ENCODE data around the gene ASPSCR1. TPM values are rescaled to one million over a fixed set of nuclear protein-coding genes. Genes with fewer than 3 reads are reported as not detected.

ASPSCR1 gene
- total and polyA plus RNA-seq, 10 donors = 20.2 to 58.8 (median 33.5) TPM

GRCh38 chr17:82055023-82055964 lies 77.9 kb downstream of the ASPSCR1 start:
- H3K9me3 ChIP-seq = no peaks in the 10 kb centered on the region
- TF ChIP-seq POLR2AphosphoS5 (IDR thresholded peaks at IDR 0.05) = peak in 1 of 3 donors; percentile 48
- no peak for TF ChIP-seq POLR2A (IDR thresholded peaks at IDR 0.05)
- peak; percentile 78 for DNase-seq
- peaks cover 19 to 88% (median 41%) of the 10 kb centered on the region in 6 donors for H3K4me1 ChIP-seq
- H3K27me3 ChIP-seq (replicated peaks in 1 of 7) = no peaks in the 10 kb centered on the region
- H3K36me3 ChIP-seq = peaks cover 0 to 72% (median 67%) of the 10 kb centered on the region in 6 donors
- no peak overlapping the region for H3K27ac ChIP-seq
- WGBS, 5 donors = 77 to 85% (median 83%) methylated on average over 7 to 26 of the region's 26 CpGs
- intact Hi-C loops (cut with DNase I; ENCODE audit: low total_unique reads) = no loop called here
- no peak overlapping the region for H3K4me3 ChIP-seq

- no peaks in the 10 kb centered on the region for H3K27me3 ChIP-seq (replicated peaks in 1 of 7)
- 89 to 94% (median 91%) methylated on average over 17 to 28 of the region's 28 CpGs for WGBS, 5 donors
- peak; percentile 74 for DNase-seq
- H3K4me1 ChIP-seq = peaks cover 14 to 80% (median 33%) of the 10 kb centered on the region in 6 donors
- H3K27ac ChIP-seq = no peak overlapping the region
- peaks cover 0 to 81% (median 75%) of the 10 kb centered on the region in 6 donors for H3K36me3 ChIP-seq
- TF ChIP-seq POLR2AphosphoS5 (IDR thresholded peaks at IDR 0.05) = peak in 1 of 3 donors; percentile 2
- no peak for TF ChIP-seq CTCF (IDR thresholded peaks at IDR 0.05 in 8 of 11, conservative IDR thresholded peaks at IDR 0.05 in 3 of 11)
- TF ChIP-seq POLR2A (IDR thresholded peaks at IDR 0.05) = no peak
- no peaks in the 10 kb centered on the region for H3K9me3 ChIP-seq
- intact Hi-C loops (cut with DNase I; ENCODE audit: low total_unique reads) = no loop called here
- no peak overlapping the region for H3K4me3 ChIP-seq
These were observed 78.7 kb downstream of the ASPSCR1 start for GRCh38 chr17:82055965-82056728.

- no peaks in the 10 kb centered on the region for H3K9me3 ChIP-seq
- peak; percentile 76 for DNase-seq
- H3K36me3 ChIP-seq = peaks cover 0 to 89% (median 82%) of the 10 kb centered on the region in 6 donors
- WGBS, 5 donors = 76 to 87% (median 79%) methylated on average over 8 to 29 of the region's 29 CpGs
- intact Hi-C loops (cut with DNase I; ENCODE audit: low total_unique reads) = no loop called here
- H3K27me3 ChIP-seq (replicated peaks in 1 of 7) = no peaks in the 10 kb centered on the region
- H3K4me1 ChIP-seq = peaks cover 14 to 79% (median 32%) of the 10 kb centered on the region in 6 donors
- H3K4me3 ChIP-seq = no peak overlapping the region
- TF ChIP-seq CTCF (IDR thresholded peaks at IDR 0.05 in 8 of 11, conservative IDR thresholded peaks at IDR 0.05 in 3 of 11) (no peak), POLR2AphosphoS5 (IDR thresholded peaks at IDR 0.05) (peak; percentile 11 to 70 (median 30))
- H3K27ac ChIP-seq = peak overlapping the region in 5 of 8 donors; percentile 8 to 57 (median 39)
These were observed 79.5 kb downstream of the ASPSCR1 start for GRCh38 chr17:82056729-82057621.

All from spleen (tissue), 11 donors.